AG09309 (cell line): ENCODE results near the gene CEP44.
A peak's percentile ranks its signal among the peaks of the same experiment; 100 is the strongest.

ENCODE experiments used
- DNase-seq: peaks from one replicate; pipeline ENCODE4 v3.0.0-alpha.2; 2010; ENCODE audit warnings: low read depth
- H3K4me3 ChIP-seq: 2 replicates; pipeline ENCODE4 v1.5.1; 2011; ENCODE audit warnings: mild to moderate bottlenecking, low read depth, low read length, moderate library complexity; ENCODE audit not compliant: control insufficient read depth
- CTCF ChIP-seq: IDR thresholded peaks from 2 replicates; pipeline ENCODE4 v1.5.1; 2011; ENCODE audit warnings: mild to moderate bottlenecking, low read depth, low read length, inconsistent platforms; ENCODE audit not compliant: insufficient read depth, control insufficient read depth; ENCODE audit errors: missing control alignments

CEP44 gene

DNA sequence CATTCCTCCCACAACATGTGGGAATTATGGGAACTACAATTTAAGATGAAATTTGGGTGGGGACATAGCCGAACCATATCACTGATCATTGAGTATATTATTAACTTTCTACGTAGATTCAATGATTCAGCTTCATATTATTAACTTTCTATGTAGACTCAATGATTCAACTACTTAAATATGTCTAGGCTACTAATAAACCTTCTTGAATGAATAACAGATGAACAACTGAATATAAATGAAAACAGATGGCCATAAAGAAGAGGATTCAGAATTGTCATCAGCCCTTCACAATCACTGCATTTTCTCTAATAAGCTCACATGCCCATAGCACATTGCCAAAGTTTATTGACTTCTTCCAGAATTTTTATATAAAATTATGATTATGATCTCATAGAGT is 57.0 kb downstream of the CEP44 start:
- DNase-seq, result peak; percentile 32
- no peak for TF ChIP-seq CTCF
- H3K4me3 ChIP-seq, result no peak overlapping the region

- DNase-seq, result no peak
- H3K4me3 ChIP-seq, result no peak overlapping the region
- no peak for TF ChIP-seq CTCF
Measured at GRCh38 chr4:174349156-174349555, 65.4 kb downstream of the CEP44 start.

DNA sequence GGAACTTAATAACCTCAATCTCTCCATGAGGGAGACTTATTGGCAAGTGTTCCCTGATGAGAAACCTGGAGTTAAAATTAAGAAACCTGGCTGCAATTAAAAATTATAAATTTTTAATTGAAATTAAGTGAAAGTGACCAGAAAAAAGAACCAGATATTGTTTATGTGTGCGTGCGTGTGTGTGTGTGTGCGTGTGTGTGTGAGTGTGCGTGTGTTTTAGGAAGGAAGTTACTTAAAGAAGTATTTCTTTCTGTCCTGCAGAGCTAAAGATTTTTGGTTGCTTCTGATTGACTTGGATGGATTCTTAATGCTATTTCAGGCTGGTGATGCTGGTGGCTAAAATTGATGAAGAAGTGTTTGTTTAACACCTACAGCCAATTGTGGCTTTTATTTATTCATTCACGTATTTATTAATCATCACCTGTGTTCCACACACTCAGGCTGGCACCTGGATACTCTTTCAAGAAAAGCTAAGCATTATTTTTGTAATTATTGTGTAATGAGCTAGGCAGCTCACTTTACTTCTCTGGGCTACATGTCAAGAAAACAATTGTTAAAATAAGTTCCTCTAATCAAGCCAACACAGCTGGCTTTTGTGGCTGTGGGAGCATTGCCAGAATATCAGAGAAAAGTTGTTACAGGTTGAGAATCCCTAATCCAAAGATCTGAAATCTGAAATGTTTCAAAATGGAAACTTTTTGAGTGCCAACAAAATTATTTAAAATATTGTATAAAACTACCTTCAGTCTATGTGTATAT is 68.5 kb downstream of the CEP44 start:
- H3K4me3 ChIP-seq, result no peak overlapping the region
- no peak for DNase-seq
- TF ChIP-seq CTCF, result no peak

GRCh38 chr4:174357321-174357720 is 73.6 kb downstream of the CEP44 start:
- no peak for TF ChIP-seq CTCF
- no peak overlapping the region for H3K4me3 ChIP-seq
- DNase-seq, result no peak

DNA sequence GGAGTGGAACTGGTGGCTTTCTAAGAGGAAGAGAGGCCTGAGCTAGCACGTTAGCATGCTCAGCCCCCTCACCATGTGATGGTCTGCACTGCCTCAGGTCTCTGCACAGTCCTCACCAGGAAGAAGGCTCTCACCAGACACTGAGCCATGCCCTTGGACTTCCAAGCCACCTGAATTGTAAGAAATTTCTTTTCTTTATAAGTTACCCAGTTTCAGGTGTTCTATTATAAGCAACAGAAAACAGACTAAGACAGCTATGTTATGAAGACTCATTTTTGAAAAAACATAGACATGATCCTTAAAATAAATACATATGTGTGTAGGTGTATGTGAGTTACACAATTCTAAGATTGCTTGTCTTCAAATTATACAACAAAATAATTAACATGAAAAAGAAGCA is 74.7 kb downstream of the CEP44 start:
- TF ChIP-seq CTCF, result no peak
- DNase-seq, result no peak
- H3K4me3 ChIP-seq, result no peak overlapping the region

DNA sequence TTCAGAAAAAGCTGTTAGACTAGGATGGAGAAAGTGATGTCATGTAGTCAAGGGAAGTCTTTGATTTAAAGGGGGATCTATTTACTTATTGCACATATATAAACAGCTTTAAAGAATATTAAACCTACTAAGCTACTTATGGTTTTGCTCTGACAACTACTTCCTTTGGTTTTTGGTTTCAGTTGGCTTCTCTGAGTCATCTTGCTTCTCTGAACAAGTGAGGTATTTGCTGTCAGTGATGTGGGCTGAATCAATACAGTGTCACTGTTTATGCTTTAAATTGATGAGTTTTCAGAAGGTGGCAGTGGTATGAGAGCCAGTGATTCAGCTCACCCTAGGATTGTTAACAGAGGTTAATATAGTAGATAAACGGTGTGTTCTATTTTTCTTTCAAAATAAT is 75.1 kb downstream of the CEP44 start:
- no peak overlapping the region for H3K4me3 ChIP-seq
- no peak for TF ChIP-seq CTCF
- DNase-seq, result peak; percentile 5
